H9 (cell line): ENCODE data around the gene DDO. TPM values are rescaled to one million over a fixed set of nuclear protein-coding genes. Genes with fewer than 3 reads are reported as not detected.

Experiments used
- DNase-seq: peaks from one replicate; pipeline ENCODE4 v3.0.0-alpha.2; 2017
- H2AFZ ChIP-seq: one replicate; pipeline ENCODE4 v1.6.1; 2013; ENCODE audit warnings: mild to moderate bottlenecking, low read length, control low read depth, moderate library complexity
- H2AK5ac ChIP-seq: 2 replicates; pipeline ENCODE4 v1.6.1; 2013; ENCODE audit warnings: low read length, control low read depth, mixed read lengths; ENCODE audit not compliant: insufficient read length
- H2BK120ac ChIP-seq: one replicate; pipeline ENCODE4 v1.6.1; 2013; ENCODE audit warnings: low read depth, mild to moderate bottlenecking, low read length, control low read depth, inconsistent platforms; ENCODE audit not compliant: poor library complexity, severe bottlenecking
- H2BK12ac ChIP-seq: 2 replicates; pipeline ENCODE4 v1.6.1; 2013; ENCODE audit warnings: low read length, control low read depth, mixed read lengths, low read depth; ENCODE audit not compliant: insufficient read length
- H2BK15ac ChIP-seq: 2 replicates; pipeline ENCODE4 v1.6.1; 2013; ENCODE audit warnings: low read depth, low read length, control low read depth
- H2BK20ac ChIP-seq: one replicate; pipeline ENCODE4 v1.6.1; 2013; ENCODE audit warnings: low read depth, mild to moderate bottlenecking, low read length, control low read depth, inconsistent platforms; ENCODE audit not compliant: poor library complexity, severe bottlenecking
- H2BK5ac ChIP-seq: 2 replicates; pipeline ENCODE4 v1.6.1; 2013; ENCODE audit warnings: low read length, control low read depth, mixed read lengths; ENCODE audit not compliant: insufficient read length
- H3K14ac ChIP-seq: 2 replicates; pipeline ENCODE4 v1.6.1; 2013; ENCODE audit warnings: low read length, control low read depth; ENCODE audit not compliant: insufficient read depth
- H3K18ac ChIP-seq: 2 replicates; pipeline ENCODE4 v1.6.1; 2013; ENCODE audit warnings: low read depth, mild to moderate bottlenecking, mixed read lengths, low read length, control low read depth; ENCODE audit not compliant: insufficient read length
- H3K23ac ChIP-seq: 2 replicates; pipeline ENCODE4 v1.6.1; 2013; ENCODE audit warnings: low read length, control low read depth, mixed read lengths, low read depth; ENCODE audit not compliant: insufficient read length
- H3K23me2 ChIP-seq: 2 replicates; pipeline ENCODE4 v1.6.1; 2013; ENCODE audit warnings: low read depth, mild to moderate bottlenecking, mixed read lengths, low read length, control low read depth; ENCODE audit not compliant: insufficient read length, poor library complexity, severe bottlenecking
- H3K27ac ChIP-seq: 2 replicates; pipeline ENCODE4 v1.5.1; 2013; ENCODE audit warnings: low read length, control low read depth, mixed read lengths, low read depth; ENCODE audit not compliant: insufficient read length
- H3K27me3 ChIP-seq: 2 replicates; pipeline ENCODE4 v1.6.1; 2013; ENCODE audit warnings: low read length, control low read depth, inconsistent platforms; ENCODE audit not compliant: insufficient read depth
- H3K4ac ChIP-seq: 2 replicates; pipeline ENCODE4 v1.6.1; 2013; ENCODE audit warnings: low read depth, mild to moderate bottlenecking, control low read depth, inconsistent platforms, low read length, moderate library complexity
- H3K4me1 ChIP-seq: 2 replicates; pipeline ENCODE4 v1.6.1; 2013; ENCODE audit warnings: low read length, control low read depth, inconsistent platforms; ENCODE audit not compliant: insufficient read depth
- H3K4me2 ChIP-seq: 2 replicates; pipeline ENCODE4 v1.6.1; 2013; ENCODE audit warnings: low read length, control low read depth, mixed read lengths; ENCODE audit not compliant: insufficient read length, insufficient read depth
- H3K56ac ChIP-seq: 2 replicates; pipeline ENCODE4 v1.6.1; 2013; ENCODE audit warnings: low read depth, mild to moderate bottlenecking, mixed read lengths, low read length, control low read depth; ENCODE audit not compliant: insufficient read length
- H3K79me1 ChIP-seq: 2 replicates; pipeline ENCODE4 v1.6.1; 2013; ENCODE audit warnings: low read depth, mild to moderate bottlenecking, moderate library complexity, low read length, control low read depth, inconsistent platforms; ENCODE audit not compliant: insufficient read depth, poor library complexity, severe bottlenecking
- H3K79me2 ChIP-seq: 2 replicates; pipeline ENCODE4 v1.6.1; 2013; ENCODE audit warnings: low read length, control low read depth, inconsistent platforms; ENCODE audit not compliant: insufficient read depth
- H3K9ac ChIP-seq: 2 replicates; pipeline ENCODE4 v1.6.1; 2013; ENCODE audit warnings: low read length, control low read depth, mixed read lengths; ENCODE audit not compliant: insufficient read length; ENCODE audit errors: extremely low read depth
- H3K9me3 ChIP-seq: one replicate; pipeline ENCODE4 v1.6.1; 2013; ENCODE audit warnings: low read depth, low read length, inconsistent platforms; ENCODE audit not compliant: control insufficient read depth
- H3T11ph ChIP-seq: one replicate; pipeline ENCODE4 v1.6.1; 2013; ENCODE audit warnings: mild to moderate bottlenecking, low read length, control low read depth, inconsistent platforms
- H4K20me1 ChIP-seq: one replicate; pipeline ENCODE4 v1.6.1; 2013; ENCODE audit not compliant: control insufficient read depth, insufficient read length, insufficient read depth
- H4K5ac ChIP-seq: 2 replicates; pipeline ENCODE4 v1.6.1; 2013; ENCODE audit warnings: low read depth, mild to moderate bottlenecking, mixed read lengths, low read length, control low read depth; ENCODE audit not compliant: insufficient read length
- H4K8ac ChIP-seq: replicated peaks from 2 replicates; pipeline ENCODE4 v1.6.1; 2013; ENCODE audit warnings: low read length, control low read depth, mixed read lengths, low read depth; ENCODE audit not compliant: insufficient read length
- H4K91ac ChIP-seq: 2 replicates; pipeline ENCODE4 v1.6.1; 2013; ENCODE audit warnings: low read depth, mild to moderate bottlenecking, moderate library complexity, mixed read lengths, low read length, control low read depth; ENCODE audit not compliant: insufficient read length
- H3K27ac Mint-ChIP-seq, 3 experiments: 2 replicates in 2 of 3; 3 replicates in 1 of 3; pipeline ENCODE4 v1.8.0; 2020 to 2021; ENCODE audit warnings: mixed read lengths in 3 of 3, mild to moderate bottlenecking in 1 of 3, moderate library complexity in 1 of 3
- H3K27me3 Mint-ChIP-seq: 2 replicates; pipeline ENCODE4 v1.8.0; 2021; ENCODE audit warnings: low read depth, mild to moderate bottlenecking, moderate library complexity, mixed read lengths
- H3K36me3 Mint-ChIP-seq, 3 experiments: 2 replicates in 2 of 3; 3 replicates in 1 of 3; pipeline ENCODE4 v1.8.0; 2020 to 2021; ENCODE audit warnings: low read depth in 3 of 3, mixed read lengths in 3 of 3; ENCODE audit not compliant: insufficient read depth in 1 of 3
- H3K4me1 Mint-ChIP-seq, 2 experiments: 2 replicates each; pipeline ENCODE4 v1.8.0; 2020; ENCODE audit warnings: mixed read lengths in 2 of 2
- H3K4me3 Mint-ChIP-seq, 2 experiments: 2 replicates in 1 of 2; 3 replicates in 1 of 2; pipeline ENCODE4 v1.8.0; 2020 to 2021; ENCODE audit warnings: mild to moderate bottlenecking in 2 of 2, mixed read lengths in 2 of 2, moderate library complexity in 1 of 2
- H3K9me3 Mint-ChIP-seq, 2 experiments: 2 replicates in 1 of 2; 3 replicates in 1 of 2; pipeline ENCODE4 v1.8.0; 2020; ENCODE audit warnings: mild to moderate bottlenecking in 2 of 2, mixed read lengths in 2 of 2, moderate library complexity in 1 of 2
- CTCF ChIP-seq: fragments of 200-600 bp; sonication (generic); conservative IDR thresholded peaks from 3 replicates; pipeline ENCODE4 v1.8.0; 2021; ENCODE audit warnings: antibody characterized with exemption, mild to moderate bottlenecking
- WGBS: extraction: QIAGEN DNeasy Blood & Tissue Kit; methylation state at CpG from one replicate; pipeline ENCODE4 v1.1.7; 2013; ENCODE audit warnings: missing lambda C conversion rate, low lambda C conversion rate, mixed read lengths; ENCODE audit not compliant: insufficient read length; ENCODE audit errors: extremely low coverage; 5-methylcytosine and 5-hydroxymethylcytosine counted together
- total RNA-seq: library from RNA; stranded (reverse); gene quantifications from 2 replicates; pipeline ENCODE4 v1.2.1, GENCODE V29; 2021

Gene DDO
- total RNA-seq, 1 experiment from 2014 or later = not detected

- H2BK120ac ChIP-seq = no peak overlapping the region
- DNase-seq = no peak
- no peaks in the 10 kb centered on the region for H3K9me3 Mint-ChIP-seq
- no peak overlapping the region for H4K5ac ChIP-seq
- TF ChIP-seq CTCF = no peak
- H3K18ac ChIP-seq = no peak overlapping the region
- no peak overlapping the region for H3K9ac ChIP-seq
- H3K27me3 ChIP-seq = no peaks in the 10 kb centered on the region
- no peak overlapping the region for H2BK20ac ChIP-seq
- H3K4me2 ChIP-seq = no peak overlapping the region
- H3K79me1 ChIP-seq = no peaks in the 10 kb centered on the region
- no peak overlapping the region for H2BK15ac ChIP-seq
- H2AFZ ChIP-seq = no peak overlapping the region
- H4K8ac ChIP-seq = no peak overlapping the region
- H2AK5ac ChIP-seq = no peak overlapping the region
- no peak overlapping the region for H3T11ph ChIP-seq
- H3K56ac ChIP-seq = no peak overlapping the region
- H3K23me2 ChIP-seq = no peaks in the 10 kb centered on the region
- H3K79me2 ChIP-seq = no peaks in the 10 kb centered on the region
- no peaks in the 10 kb centered on the region for H3K4me1 ChIP-seq
- peaks cover 44 to 53% of the 10 kb centered on the region in 2 experiments for H3K4me1 Mint-ChIP-seq
- H3K27ac ChIP-seq = no peak overlapping the region
- no peak overlapping the region for H4K91ac ChIP-seq
- H4K20me1 ChIP-seq = no peaks in the 10 kb centered on the region
- no peak overlapping the region for H2BK12ac ChIP-seq
- H3K9me3 ChIP-seq = no peaks in the 10 kb centered on the region
- H3K27me3 Mint-ChIP-seq = peaks cover 6% of the 10 kb centered on the region; the same call in 1 of the 2 replicates
- H3K14ac ChIP-seq = no peak overlapping the region
- H3K23ac ChIP-seq = no peak overlapping the region
- H3K36me3 Mint-ChIP-seq = no peaks in the 10 kb centered on the region; a peak in 1 of 7 replicates
- H3K27ac Mint-ChIP-seq = 0 out of 7 replicates have a peak overlapping the region, but pooled peaks of 1 of the 3 experiments have one; percentile 28
- no CpG with 5 or more reads among the region's 2 CpGs for WGBS
- no peak overlapping the region for H2BK5ac ChIP-seq
- no peak overlapping the region for H3K4ac ChIP-seq
- no peak overlapping the region for H3K4me3 Mint-ChIP-seq
Observed at GRCh38 chr6:110368284-110368683, 47.1 kb downstream of the DDO start.
